GM10266 (cell line): ENCODE results near the gene UBE3A.
"Not testable (repeated sequence)": the region's sequence is repeated elsewhere in the genome, so short reads cannot be mapped to it uniquely, and the experiment has no call there.

Experiments
- DNase-seq: peaks from one replicate; pipeline ENCODE4 v3.0.0; 2012; ENCODE audit errors: extremely low spot score
- CTCF ChIP-seq: IDR thresholded peaks from 2 replicates; pipeline ENCODE4 v1.5.1; 2012; ENCODE audit warnings: mild to moderate bottlenecking, low read depth; ENCODE audit not compliant: control insufficient read depth, insufficient read depth; ENCODE audit errors: missing control alignments

The UBE3A gene

GRCh38 chr15:25415707-25416106 lies 23.1 kb downstream of the UBE3A start:
- no peak for DNase-seq
- no peak for TF ChIP-seq CTCF

GRCh38 chr15:25415217-25415616 lies 23.6 kb downstream of the UBE3A start:
- no peak for DNase-seq
- TF ChIP-seq CTCF = no peak

- no peak for TF ChIP-seq CTCF
- DNase-seq = no peak
These were observed 28.2 kb downstream of the UBE3A start for GRCh38 chr15:25410649-25411048.

GRCh38 chr15:25409731-25410130 lies 29.1 kb downstream of the UBE3A start:
- DNase-seq = not testable (repeated sequence)

GRCh38 chr15:25408929-25409328 lies 29.9 kb downstream of the UBE3A start:
- TF ChIP-seq CTCF = no peak
- no peak for DNase-seq

GRCh38 chr15:25408428-25408827 lies 30.4 kb downstream of the UBE3A start:
- no peak for TF ChIP-seq CTCF
- DNase-seq = no peak

- TF ChIP-seq CTCF = no peak
These were observed 30.9 kb downstream of the UBE3A start for GRCh38 chr15:25407950-25408349.

GRCh38 chr15:25406846-25407245 lies 32.0 kb downstream of the UBE3A start:
- no peak for DNase-seq

More at GRCh38 chr15:25407950-25408349, 30.9 kb downstream of the UBE3A start:
- DNase-seq = no peak

More at GRCh38 chr15:25406846-25407245, 32.0 kb downstream of the UBE3A start:
- no peak for TF ChIP-seq CTCF
